Measurements from ENCODE around the gene NOP16.

Gene NOP16

DNA sequence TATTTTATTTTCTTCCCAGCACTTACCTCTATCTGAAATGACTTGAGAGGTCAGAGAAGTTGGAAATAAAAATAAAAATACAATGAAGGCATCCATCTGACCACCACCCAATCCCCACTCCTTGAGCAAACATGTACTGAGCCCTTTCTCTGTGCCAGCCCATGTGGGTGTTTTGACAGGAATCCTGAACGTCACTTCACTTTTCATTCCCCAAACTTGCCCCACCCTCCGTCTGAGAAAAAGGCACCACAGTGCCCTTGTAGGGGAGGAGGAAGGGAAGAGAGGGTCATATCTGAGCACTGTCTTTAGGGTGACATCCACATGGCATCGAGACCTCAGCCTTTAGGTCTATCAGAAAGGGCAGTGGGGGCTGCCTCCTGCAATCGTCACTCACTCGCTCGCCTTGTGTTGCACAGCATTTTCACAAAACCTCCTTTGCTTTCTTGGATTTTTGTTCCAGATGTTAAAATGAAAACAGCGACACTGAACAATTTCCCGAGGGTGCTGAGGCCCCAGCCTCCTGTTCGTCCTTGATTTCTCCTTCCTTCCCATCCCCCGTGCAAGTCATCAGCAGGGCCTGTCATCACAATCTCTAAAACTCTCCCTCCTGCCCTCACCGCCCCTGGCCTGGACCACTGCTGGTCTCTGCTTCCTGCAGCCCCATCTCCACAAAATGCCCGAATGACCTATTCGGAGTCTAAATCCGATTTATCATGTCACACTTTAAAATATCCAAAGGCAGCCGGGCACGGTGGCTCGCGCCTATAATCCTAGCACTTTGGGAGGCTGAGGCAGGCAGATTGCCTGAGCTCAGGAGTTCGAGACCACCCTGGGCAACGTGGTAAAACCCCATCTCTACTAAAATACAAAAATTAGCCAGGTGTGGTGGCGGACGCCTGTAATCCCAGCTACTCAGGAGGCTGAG, 13.1 kb upstream of the NOP16 start:
- no peak for DNase-seq
- TF ChIP-seq GATA1 (IDR thresholded peaks at IDR 0.05; ENCODE audit: low read depth, low read length), result no peak

DNA sequence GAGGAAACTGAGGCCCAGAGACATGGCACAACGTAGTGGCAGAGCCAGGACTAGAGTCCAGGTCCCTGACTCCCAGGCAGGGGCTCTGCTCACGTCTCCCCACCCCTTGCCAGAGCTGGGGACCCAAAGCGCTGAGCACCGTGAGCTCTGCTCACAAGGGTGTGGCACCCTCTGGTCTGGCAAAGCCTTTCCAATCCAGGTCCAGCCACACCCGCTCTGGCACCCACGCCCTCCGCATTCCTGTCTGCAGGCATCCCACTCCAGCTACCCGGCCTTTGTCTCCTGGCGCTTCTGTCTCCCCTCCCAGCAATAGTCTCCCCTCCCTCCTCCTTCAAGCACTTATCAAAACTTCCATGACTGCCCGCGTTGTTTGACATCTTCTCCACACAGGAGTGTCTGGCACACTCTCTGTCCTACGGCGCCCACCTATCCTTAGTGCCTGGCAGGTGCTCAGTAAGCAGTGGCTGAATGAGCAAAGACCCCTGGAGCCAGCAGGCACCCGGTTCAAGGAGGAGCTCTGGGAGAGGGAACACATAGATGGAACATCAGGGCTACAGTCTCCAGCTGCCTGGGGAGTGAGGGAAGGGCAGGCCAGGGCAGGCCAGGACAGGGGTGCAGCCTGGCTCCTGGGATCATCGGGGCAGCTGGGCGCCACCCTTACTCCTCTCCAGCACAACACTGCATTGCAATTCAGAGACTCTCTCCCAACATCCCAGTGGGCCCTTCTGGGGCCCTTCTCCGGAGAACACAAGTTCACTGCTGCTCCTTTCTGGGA, 12.2 kb upstream of the NOP16 start:
- TF ChIP-seq GATA1 (IDR thresholded peaks at IDR 0.05; ENCODE audit: low read depth, low read length) (no peak), POLR2A (IDR thresholded peaks at IDR 0.05; ENCODE audit: low read length) (no peak)
- DNase-seq, result no peak

DNA sequence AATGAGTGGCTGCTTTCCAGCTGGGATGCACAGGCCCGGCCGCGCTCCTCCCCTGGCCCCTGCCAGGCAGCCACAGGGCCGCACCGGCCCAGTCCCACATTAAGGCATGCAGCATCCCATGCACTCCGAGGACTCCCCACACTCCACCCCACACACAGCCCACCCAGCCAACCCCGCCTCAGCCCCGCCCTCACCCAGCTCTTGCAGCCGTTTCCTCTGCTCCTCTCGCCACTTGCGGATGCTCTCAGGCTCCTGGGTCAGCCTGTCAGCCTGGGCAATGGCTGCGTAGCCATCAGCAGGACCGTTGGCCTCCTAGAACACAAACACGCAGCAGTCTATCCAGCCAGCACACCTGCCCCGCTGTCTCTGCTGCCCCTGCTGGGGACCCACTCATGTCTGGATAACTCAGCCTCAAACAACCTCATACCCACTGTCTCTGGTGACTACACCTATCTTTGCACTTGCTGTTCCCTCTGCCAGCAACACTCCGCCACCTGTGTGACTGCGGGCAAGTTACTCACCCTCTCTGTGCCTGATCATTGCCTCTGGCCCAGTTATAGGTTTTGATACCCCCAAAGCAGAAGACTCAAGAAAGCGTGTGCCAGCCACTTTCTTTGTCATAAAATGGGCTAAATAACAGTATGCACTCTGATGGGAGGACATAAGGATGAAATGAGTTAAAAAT, 9.5 kb upstream of the NOP16 start:
- DNase-seq, result no peak
- TF ChIP-seq GATA1 (IDR thresholded peaks at IDR 0.05; ENCODE audit: low read depth, low read length) (no peak), POLR2A (IDR thresholded peaks at IDR 0.05; ENCODE audit: low read length) (no peak)

DNA sequence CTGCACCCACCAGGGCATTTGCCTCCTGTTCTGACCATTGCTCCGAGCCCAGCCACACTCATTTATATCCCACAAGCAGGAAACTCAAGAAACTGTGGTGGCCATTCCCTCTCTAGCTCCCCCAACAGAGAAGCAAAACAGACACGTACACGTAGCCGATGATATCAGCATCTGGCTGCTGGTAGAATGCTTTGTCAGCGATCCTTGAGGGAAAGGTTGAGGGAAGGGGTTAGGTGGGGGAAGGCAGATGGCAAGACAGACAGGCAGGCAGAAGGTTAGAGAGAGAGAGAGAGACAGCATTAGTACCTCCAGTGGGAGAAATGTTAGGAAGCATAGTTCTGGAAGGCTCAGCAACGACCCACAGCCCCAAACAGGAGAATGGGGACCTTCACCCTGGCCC, 7.9 kb upstream of the NOP16 start:
- TF ChIP-seq POLR2A (IDR thresholded peaks at IDR 0.05; ENCODE audit: low read length) (no peak), GATA1 (IDR thresholded peaks at IDR 0.05; ENCODE audit: low read depth, low read length) (no peak)
- DNase-seq, result no peak

DNA sequence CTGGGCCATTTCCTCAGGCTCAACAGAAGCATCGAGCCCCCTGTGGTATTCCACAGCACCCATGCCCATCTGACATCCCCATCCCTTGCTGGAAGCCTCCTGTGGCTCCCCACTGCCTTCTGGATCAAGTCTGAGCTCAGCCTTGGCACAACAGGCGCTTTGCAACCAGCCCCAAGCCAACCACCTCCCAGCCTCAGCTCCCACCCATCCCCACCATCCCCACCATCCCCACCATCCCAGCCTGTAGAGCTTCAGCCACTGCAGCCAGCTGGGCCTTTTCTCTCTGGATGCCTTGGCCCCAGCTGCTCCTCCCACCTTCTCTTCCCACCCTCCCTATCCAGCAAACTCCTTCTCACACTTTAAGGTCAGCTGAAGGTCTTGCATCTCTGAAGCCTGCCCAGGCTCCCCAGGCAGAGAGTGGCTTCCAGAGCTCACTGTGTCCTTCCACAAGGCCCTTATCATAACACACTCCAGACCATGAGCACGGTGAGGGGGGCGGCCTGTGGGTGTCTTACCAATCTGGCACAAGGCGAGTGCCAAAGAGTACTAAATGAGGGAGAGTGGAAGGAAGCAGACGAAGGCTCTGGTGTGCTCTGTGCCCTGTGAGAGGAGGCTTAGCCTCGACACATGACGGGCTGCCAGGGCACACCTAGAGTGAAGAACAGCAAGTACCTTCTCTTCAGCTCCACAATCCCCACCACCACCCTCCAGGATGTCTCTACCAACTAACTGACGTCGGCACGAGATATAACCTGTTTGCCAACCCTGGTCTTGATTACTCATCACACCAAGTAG, 6.7 kb upstream of the NOP16 start:
- no peak for DNase-seq
- TF ChIP-seq POLR2A (IDR thresholded peaks at IDR 0.05; ENCODE audit: low read length), result no peak
- TF ChIP-seq GATA1 (IDR thresholded peaks at IDR 0.05; ENCODE audit: low read depth, low read length), result no peak

DNA sequence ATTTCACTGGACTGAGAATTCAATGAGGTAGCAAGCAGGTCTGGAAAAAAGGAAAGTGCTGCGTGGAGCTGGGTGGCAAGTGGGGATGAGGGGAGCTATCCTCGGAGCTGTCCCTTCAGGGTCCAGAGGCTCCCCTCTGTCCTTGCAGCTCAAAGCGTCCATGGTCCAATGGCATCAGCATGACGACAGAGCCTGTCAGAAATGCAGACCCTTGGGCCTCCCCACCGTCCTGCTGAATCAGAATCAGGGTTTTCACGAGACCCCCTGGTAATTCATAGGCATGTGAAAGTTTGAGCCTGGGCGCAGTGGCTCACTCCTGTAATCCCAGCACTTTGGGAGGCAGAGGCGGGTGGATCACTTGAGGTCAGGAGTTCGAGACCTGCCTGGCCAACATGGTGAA, 5.7 kb upstream of the NOP16 start:
- DNase-seq, result no peak
- no peak for TF ChIP-seq POLR2A (IDR thresholded peaks at IDR 0.05; ENCODE audit: low read length)
- TF ChIP-seq GATA1 (IDR thresholded peaks at IDR 0.05; ENCODE audit: low read depth, low read length), result no peak

DNA sequence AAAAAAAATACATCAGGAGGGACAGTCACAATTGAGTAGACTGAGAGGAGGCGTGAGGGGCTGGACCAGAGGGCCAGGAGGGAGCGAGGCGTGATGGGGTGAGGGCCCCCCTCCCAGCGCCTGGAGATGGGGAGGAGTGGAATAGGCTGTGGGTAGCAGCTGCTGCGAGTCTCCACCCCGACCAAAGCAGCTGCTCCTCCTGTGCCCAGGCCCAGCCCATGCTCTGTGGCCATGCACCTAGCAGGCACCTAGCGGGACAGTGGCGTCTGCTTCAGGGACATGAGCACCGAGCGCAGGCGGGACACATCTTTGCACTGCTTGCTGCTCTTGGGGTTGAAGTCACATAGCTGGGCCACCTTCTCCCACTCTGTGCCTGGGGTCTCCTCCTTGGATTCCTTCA, 4.1 kb upstream of the NOP16 start:
- no peak for DNase-seq
- no peak for TF ChIP-seq POLR2A (IDR thresholded peaks at IDR 0.05; ENCODE audit: low read length)
- no peak for TF ChIP-seq GATA1 (IDR thresholded peaks at IDR 0.05; ENCODE audit: low read depth, low read length)

DNA sequence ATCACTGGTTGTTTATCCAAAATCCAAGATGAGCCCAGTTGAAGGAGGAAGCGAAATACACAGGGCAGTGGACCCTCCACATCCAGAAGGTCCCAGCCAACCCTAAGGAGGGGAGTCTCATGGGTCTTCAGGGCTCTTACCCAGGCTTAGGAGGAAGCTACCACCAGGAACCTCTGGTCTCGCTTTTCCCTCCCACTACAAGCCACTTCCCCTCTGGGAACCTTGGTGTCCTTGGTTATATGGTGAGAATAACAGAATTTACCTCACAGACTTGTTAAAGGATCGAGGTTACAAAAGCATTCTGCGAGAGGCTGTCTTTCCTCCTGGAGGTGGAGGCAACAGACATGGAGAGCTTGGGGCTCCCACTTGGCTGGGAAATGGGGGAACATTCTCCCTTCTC, 3.6 kb upstream of the NOP16 start:
- TF ChIP-seq GATA1 (IDR thresholded peaks at IDR 0.05; ENCODE audit: low read depth, low read length) (no peak), POLR2A (IDR thresholded peaks at IDR 0.05; ENCODE audit: low read length) (no peak)

DNA sequence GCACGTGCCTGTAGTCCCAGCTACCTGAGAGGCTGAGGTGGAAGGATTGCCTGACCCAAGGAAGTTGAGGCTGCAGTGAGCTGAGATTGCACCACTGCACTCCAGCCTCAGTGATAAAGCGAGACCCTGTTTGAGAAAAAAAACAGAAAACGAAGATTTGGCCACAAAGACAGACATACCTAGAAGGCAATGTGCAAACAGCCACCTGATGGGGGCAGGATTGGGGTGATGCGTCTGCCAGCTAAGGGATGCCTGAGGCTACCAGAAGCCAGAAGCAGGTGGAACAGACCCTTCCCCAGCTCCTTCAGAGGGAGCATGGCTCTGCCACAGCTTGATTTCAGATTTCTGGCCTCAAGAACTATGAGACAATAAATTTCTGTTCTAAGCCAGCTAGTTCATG, 3.1 kb upstream of the NOP16 start:
- TF ChIP-seq POLR2A (IDR thresholded peaks at IDR 0.05; ENCODE audit: low read length) (no peak), GATA1 (IDR thresholded peaks at IDR 0.05; ENCODE audit: low read depth, low read length) (no peak)
- no peak for DNase-seq

More for the DNA sequence above, 3.6 kb upstream of the NOP16 start:
- no peak for DNase-seq

DNA sequence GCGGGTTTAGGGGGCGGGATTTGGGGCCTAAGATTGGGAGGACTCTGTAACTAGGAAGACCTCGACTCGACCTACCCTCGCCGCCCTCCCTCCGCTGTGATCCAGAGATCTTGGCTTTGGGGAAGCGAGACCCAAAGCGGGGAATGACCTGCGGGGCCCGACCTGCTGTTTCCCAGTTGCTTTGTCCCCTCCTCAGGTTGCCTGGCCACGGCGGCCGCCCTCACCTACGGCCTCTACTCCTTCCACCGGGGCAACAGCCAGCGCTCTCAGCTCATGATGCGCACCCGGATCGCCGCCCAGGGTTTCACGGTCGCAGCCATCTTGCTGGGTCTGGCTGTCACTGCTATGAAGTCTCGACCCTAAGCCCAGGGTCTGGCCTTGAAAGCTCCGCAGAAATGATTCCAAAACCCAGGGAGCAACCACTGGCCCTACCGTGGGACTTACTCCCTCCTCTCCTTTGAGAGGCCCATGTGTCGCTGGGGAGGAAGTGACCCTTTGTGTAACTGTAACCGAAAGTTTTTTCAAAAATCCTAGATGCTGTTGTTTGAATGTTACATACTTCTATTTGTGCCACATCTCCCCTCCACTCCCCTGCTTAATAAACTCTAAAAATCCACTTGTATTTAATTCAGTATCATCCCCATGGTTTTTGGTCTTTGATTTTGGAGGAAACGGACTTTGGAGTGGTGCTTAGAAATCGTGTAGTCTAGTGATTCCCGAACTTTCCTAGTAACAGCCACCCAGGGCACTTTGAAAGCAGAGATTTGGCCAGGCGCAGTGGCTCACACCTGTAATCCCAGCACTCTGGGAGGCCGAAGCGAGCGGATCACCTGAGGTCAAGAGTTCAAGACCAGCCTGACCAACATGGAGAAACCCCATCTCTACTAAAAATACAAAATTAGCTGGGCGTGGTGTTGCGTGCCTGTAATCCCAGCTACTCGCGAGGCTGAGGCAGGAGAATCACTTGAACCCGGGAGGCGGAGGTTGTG, 1.0 kb upstream of the NOP16 start:
- no peak for DNase-seq

DNA sequence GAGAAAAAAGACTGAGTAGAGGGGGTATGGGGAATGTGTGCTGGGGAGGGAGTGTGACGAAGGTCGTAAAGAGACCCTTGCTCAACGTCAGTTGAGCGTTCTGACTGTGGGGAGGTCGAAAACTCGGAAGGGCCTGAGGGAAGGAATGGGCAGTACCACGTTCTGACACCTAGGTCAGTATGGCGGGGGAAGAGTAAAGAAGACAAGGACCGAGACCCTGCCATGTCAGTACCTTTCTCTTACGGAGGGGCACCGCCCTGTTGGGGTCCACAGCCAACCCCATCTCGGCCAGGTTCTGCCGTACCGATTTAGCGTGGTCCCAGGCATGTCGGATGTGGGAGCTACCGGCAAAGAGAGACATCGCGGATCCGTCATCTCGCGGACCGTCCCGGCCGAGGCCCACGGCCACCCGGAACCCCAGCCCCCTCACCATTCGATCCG, 375 bp downstream of the NOP16 start:
- peak; percentile 63 to 69 for DNase-seq
- TF ChIP-seq GATA1 (IDR thresholded peaks at IDR 0.05; ENCODE audit: low read depth, low read length), result no peak
- TF ChIP-seq POLR2A (IDR thresholded peaks at IDR 0.05; ENCODE audit: low read length), result no peak

More for the DNA sequence above, 1.0 kb upstream of the NOP16 start:
- TF ChIP-seq POLR2A (IDR thresholded peaks at IDR 0.05; ENCODE audit: low read length) (peak; percentile 87), GATA1 (IDR thresholded peaks at IDR 0.05; ENCODE audit: low read depth, low read length) (no peak)

DNA sequence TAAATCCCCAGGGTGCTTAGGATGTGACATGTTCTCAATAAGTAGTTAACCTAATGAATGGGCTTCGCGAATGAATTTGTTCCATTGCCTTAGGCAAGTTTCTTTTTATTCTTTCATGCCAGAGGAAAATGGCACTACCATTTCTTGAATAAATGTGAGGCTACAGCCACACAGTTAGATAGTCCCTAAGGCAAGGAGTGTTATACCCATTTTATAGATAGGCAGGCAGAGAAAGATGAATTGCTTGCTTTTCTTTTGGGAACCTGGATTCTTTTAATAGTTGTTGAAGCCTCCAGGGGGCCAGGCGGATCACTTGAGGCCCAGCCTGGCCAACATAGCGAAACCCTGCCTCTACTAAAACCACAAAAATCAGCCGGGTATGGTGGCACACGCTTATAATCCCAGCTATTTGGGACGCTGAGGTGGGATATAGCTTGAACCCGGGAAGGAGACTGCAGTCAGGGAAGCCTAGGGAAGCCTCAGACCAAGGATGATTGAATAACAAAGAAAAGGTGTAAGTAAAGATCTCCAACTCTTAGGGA, 943 bp downstream of the NOP16 start:
- peak; percentile 29 to 31 for DNase-seq
- no peak for TF ChIP-seq POLR2A (IDR thresholded peaks at IDR 0.05; ENCODE audit: low read length)
- TF ChIP-seq GATA1 (IDR thresholded peaks at IDR 0.05; ENCODE audit: low read depth, low read length), result no peak
